K562 (cell line): ENCODE measurements around the gene PRKAA2. TPM values are rescaled to one million over a fixed set of nuclear protein-coding genes. Genes with fewer than 3 reads are reported as not detected.

ENCODE experiments used
- ATAC-seq: fragments of 200-7000 bp; cut with Tn5 transposase; 3 replicates; pipeline ENCODE4 v1.9.1; 2020; ENCODE audit warnings: moderate library complexity
- BruUV-seq: library from RNA; stranded (reverse); fragments of 400-500 nt; replicated peaks from 2 replicates; lab custom pipeline; 2021; lab: Mats Ljungman, UMichigan
- CTCF ChIA-PET: fragments of 300-600 bp; formaldehyde crosslinking; extraction: SDS; loops from one replicate; lab custom pipeline; 2021; ENCODE audit warnings: low intra/inter-chr PET ratio; lab: Yijun Ruan, JAX
- POLR2A ChIA-PET: fragments of 300-600, 350-650 bp; sonication (Branson Sonifier 250); formaldehyde crosslinking; extraction: SDS; loops from one replicate; lab custom pipeline; 2021; ENCODE audit warnings: antibody characterized with exemption, inconsistent platforms; lab: Yijun Ruan, JAX
- DNase-seq, 4 experiments: peaks; one replicate each; pipeline versions ENCODE4 v3.0.0 to v3.0.0-alpha.2; 2011 to 2018; ENCODE audit warnings: low spot score in 3 of 4, mixed read lengths in 3 of 4; ENCODE audit errors: extremely low read depth in 1 of 4
- FAIRE-seq: peaks from 2 replicates; lab custom pipeline; 2011; peaks lifted over from hg19 to GRCh38; lab: Jason Lieb, UNC
- H2AFZ ChIP-seq: 2 replicates; pipeline ENCODE4 v1.6.0; 2011; ENCODE audit warnings: low read depth, low read length, control low read depth, inconsistent platforms
- H3K27ac ChIP-seq: fragments of 200-600 bp; 3 replicates; pipeline ENCODE4 v1.8.0; 2011; ENCODE audit warnings: low read depth, mild to moderate bottlenecking, control low read depth, inconsistent platforms, low read length, moderate library complexity, mixed read lengths; ENCODE audit errors: extremely low read depth
- H3K27me3 ChIP-seq, 2 experiments: fragments of 300-600 bp in 1 of 2; 2 replicates in 1 of 2; 3 replicates in 1 of 2; pipeline versions ENCODE4 v1.6.0 to v1.8.0; 2011; ENCODE audit warnings: inconsistent platforms in 2 of 2, low read length in 2 of 2, mild to moderate bottlenecking in 1 of 2, mixed read lengths in 1 of 2, moderate library complexity in 1 of 2; ENCODE audit not compliant: control insufficient read depth in 2 of 2, insufficient read depth in 2 of 2
- H3K36me3 ChIP-seq: fragments of 300-600 bp; 3 replicates; pipeline ENCODE4 v1.8.0; 2011; ENCODE audit warnings: mild to moderate bottlenecking, low read length, inconsistent platforms; ENCODE audit not compliant: control insufficient read depth, insufficient read depth
- H3K4me1 ChIP-seq, 2 experiments: fragments of 200-600 bp in 1 of 2; replicated peaks in 1 of 2; 2 replicates in 1 of 2; 3 replicates in 1 of 2; pipeline versions ENCODE4 v1.5.1 to v1.8.0; 2011; ENCODE audit warnings: inconsistent platforms in 2 of 2, low read length in 2 of 2, mild to moderate bottlenecking in 1 of 2, mixed read lengths in 1 of 2, moderate library complexity in 1 of 2; ENCODE audit not compliant: control insufficient read depth in 2 of 2, insufficient read depth in 2 of 2
- H3K4me2 ChIP-seq: 2 replicates; pipeline ENCODE4 v1.6.1; 2011; ENCODE audit warnings: low read length, control low read depth, inconsistent platforms, mixed read lengths; ENCODE audit not compliant: insufficient read depth
- H3K4me3 ChIP-seq: fragments of 200-600 bp; sonication (generic), shearing (Covaris generic); 2 replicates; pipeline ENCODE4 v1.5.1; 2016; ENCODE audit warnings: control low read depth, inconsistent platforms
- H3K79me2 ChIP-seq: fragments of 200-600 bp; 3 replicates; pipeline ENCODE4 v1.8.0; 2011; ENCODE audit warnings: low read length, inconsistent platforms; ENCODE audit not compliant: control insufficient read depth, insufficient read depth
- H3K9ac ChIP-seq, 2 experiments: 2 replicates each; pipeline versions ENCODE4 v1.6.0 to v1.6.1; 2011; ENCODE audit warnings: low read depth in 2 of 2, low read length in 2 of 2, control low read depth in 1 of 2, inconsistent platforms in 1 of 2, mild to moderate bottlenecking in 1 of 2, mixed read lengths in 1 of 2; ENCODE audit not compliant: insufficient read depth in 1 of 2
- H3K9me1 ChIP-seq: one replicate; pipeline ENCODE4 v1.6.0; 2011; ENCODE audit warnings: inconsistent platforms, mild to moderate bottlenecking, low read length, moderate library complexity; ENCODE audit not compliant: control insufficient read depth, insufficient read depth
- H3K9me3 ChIP-seq: replicated peaks from 2 replicates; pipeline ENCODE4 v1.5.1; 2011; ENCODE audit warnings: low read depth, low read length, inconsistent platforms; ENCODE audit not compliant: control insufficient read depth, insufficient read depth
- H4K20me1 ChIP-seq: replicated peaks from 2 replicates; pipeline ENCODE4 v1.6.1; 2011; ENCODE audit warnings: low read length, inconsistent platforms, mixed read lengths; ENCODE audit not compliant: control insufficient read depth, insufficient read depth
- PML ChIP-seq: IDR thresholded peaks from 2 replicates; pipeline ENCODE4 v1.6.1; 2012; ENCODE audit warnings: low read length, inconsistent platforms
- POLR2A ChIP-seq: fragments of 450-650 bp; conservative IDR thresholded peaks from 2 replicates; pipeline ENCODE4 v1.6.1; 2016
- RBM14 ChIP-seq: fragments of 200-400 bp; formaldehyde crosslinking; IDR thresholded peaks from 2 replicates; pipeline ENCODE4 v1.6.1; 2018; ENCODE audit warnings: low read depth, mild to moderate bottlenecking, low read length, moderate library complexity, borderline replicate concordance; ENCODE audit not compliant: insufficient read depth
- WGBS: fragments of 100-300 bp; shearing (Covaris generic); methylation state at CpG from one replicate; pipeline ENCODE4 v1.1.6; 2016; ENCODE audit warnings: low coverage, mixed read lengths; ENCODE audit not compliant: insufficient coverage; ENCODE audit errors: missing lambda C conversion rate; 5-methylcytosine and 5-hydroxymethylcytosine counted together
- in situ Hi-C: fragments of 300-500 bp; cut with MboI; formaldehyde crosslinking; loops from 4 replicates; pipeline ENCODE4 v1.15.0; 2018; ENCODE audit warnings: inconsistent platforms, mixed read lengths
- intact Hi-C: fragments of 100-400 bp; cut with micrococcal nuclease; formaldehyde crosslinking; loops from 2 replicates; pipeline ENCODE4 v1.14.2; 2022
- polyA plus RNA-seq, 8 experiments: library from polyadenylated mRNA; depleted of rRNA in 4 of 8; stranded (reverse) in 5 of 8; unstranded in 3 of 8; fragments of >200 nt; fragmentation: Nextera tagmentation in 2 of 8; fragmentation: Illumina TruSeq in 1 of 8; extraction: Ambion mirVana in 2 of 8; extraction: Trizol in 1 of 8; gene quantifications; 2 replicates each; pipeline versions ENCODE4 v1.2.1 to v1.2.3, GENCODE V29; 2011 to 2014; ENCODE audit warnings: inconsistent platforms in 1 of 8, missing spikeins in 1 of 8
- total RNA-seq, 7 experiments: library from RNA; depleted of rRNA in 6 of 7; stranded (reverse); fragments of >200 nt in 6 of 7; fragmentation: Illumina TruSeq in 2 of 7; extraction: Trizol in 2 of 7; gene quantifications; 2 replicates each; pipeline versions ENCODE4 v1.2.1 to v1.2.3, GENCODE V29; 2011 to 2021; ENCODE audit warnings: low replicate concordance in 1 of 7
- TF ChIP-seq, protein P1 (sequence below): sonication (generic); formaldehyde crosslinking; IDR thresholded peaks from 2 replicates; pipeline ENCODE4 v1.8.0; 2022; ENCODE audit warnings: mild to moderate bottlenecking, missing genetic modification reagents

The PRKAA2 gene
- total and polyA plus RNA-seq, 9 of the 15 experiments (the other 6 are each of a cell fraction or from before 2014, with no cell fraction given) = 0.01 TPM; not detected in 8

DNA sequence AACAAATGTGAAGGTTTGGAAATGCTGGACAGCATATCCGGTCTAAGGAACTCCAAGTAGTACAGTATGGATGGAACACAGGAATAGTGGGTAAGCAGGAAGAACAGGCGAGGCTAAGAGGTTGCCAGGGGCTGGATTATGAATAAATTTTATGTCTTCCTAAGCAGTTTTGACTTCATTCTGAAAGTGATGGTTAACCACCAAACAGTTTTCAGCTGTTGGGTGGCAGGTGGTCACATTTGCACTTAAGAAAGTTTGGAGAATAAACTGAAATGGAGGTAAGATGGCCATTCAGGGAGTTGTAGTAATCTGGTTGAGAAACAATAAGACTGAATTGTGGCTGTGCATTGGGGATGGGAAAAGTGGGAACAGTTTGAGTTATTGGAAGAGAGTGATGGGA lies 83.8 kb downstream of the PRKAA2 start:
- BruUV-seq = no TSS peak
- no peak overlapping the region for H2AFZ ChIP-seq
- H3K9me1 ChIP-seq = no peaks in the 10 kb centered on the region
- no peaks in the 10 kb centered on the region for H3K79me2 ChIP-seq
- TF ChIP-seq, protein P1, sequence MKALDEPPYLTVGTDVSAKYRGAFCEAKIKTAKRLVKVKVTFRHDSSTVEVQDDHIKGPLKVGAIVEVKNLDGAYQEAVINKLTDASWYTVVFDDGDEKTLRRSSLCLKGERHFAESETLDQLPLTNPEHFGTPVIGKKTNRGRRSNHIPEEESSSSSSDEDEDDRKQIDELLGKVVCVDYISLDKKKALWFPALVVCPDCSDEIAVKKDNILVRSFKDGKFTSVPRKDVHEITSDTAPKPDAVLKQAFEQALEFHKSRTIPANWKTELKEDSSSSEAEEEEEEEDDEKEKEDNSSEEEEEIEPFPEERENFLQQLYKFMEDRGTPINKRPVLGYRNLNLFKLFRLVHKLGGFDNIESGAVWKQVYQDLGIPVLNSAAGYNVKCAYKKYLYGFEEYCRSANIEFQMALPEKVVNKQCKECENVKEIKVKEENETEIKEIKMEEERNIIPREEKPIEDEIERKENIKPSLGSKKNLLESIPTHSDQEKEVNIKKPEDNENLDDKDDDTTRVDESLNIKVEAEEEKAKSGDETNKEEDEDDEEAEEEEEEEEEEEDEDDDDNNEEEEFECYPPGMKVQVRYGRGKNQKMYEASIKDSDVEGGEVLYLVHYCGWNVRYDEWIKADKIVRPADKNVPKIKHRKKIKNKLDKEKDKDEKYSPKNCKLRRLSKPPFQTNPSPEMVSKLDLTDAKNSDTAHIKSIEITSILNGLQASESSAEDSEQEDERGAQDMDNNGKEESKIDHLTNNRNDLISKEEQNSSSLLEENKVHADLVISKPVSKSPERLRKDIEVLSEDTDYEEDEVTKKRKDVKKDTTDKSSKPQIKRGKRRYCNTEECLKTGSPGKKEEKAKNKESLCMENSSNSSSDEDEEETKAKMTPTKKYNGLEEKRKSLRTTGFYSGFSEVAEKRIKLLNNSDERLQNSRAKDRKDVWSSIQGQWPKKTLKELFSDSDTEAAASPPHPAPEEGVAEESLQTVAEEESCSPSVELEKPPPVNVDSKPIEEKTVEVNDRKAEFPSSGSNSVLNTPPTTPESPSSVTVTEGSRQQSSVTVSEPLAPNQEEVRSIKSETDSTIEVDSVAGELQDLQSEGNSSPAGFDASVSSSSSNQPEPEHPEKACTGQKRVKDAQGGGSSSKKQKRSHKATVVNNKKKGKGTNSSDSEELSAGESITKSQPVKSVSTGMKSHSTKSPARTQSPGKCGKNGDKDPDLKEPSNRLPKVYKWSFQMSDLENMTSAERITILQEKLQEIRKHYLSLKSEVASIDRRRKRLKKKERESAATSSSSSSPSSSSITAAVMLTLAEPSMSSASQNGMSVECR = no peak
- no peak for TF ChIP-seq PML
- no peak for TF ChIP-seq RBM14
- TF ChIP-seq POLR2A = no peak
- no peaks in the 10 kb centered on the region for H3K9me3 ChIP-seq
- ChIA-PET CTCF (no interaction called here), POLR2A (no interaction called here)
- no peaks in the 10 kb centered on the region for H4K20me1 ChIP-seq
- intact Hi-C loops = no loop called here
- H3K27ac ChIP-seq = no peak overlapping the region
- no peak overlapping the region for H3K9ac ChIP-seq
- ATAC-seq (no peak), DNase-seq (no peak), FAIRE-seq (no peak)
- H3K4me3 ChIP-seq = no peak overlapping the region
- H3K4me1 ChIP-seq = no peaks in the 10 kb centered on the region
- in situ Hi-C loops = no loop called here
- no peaks in the 10 kb centered on the region for H3K36me3 ChIP-seq
- WGBS = 0% methylated on average over 2 of the region's 2 CpGs
- no peaks in the 10 kb centered on the region for H3K27me3 ChIP-seq
- no peak overlapping the region for H3K4me2 ChIP-seq
